Measurements from ENCODE around the gene RNPEPL1.

The RNPEPL1 gene

DNA sequence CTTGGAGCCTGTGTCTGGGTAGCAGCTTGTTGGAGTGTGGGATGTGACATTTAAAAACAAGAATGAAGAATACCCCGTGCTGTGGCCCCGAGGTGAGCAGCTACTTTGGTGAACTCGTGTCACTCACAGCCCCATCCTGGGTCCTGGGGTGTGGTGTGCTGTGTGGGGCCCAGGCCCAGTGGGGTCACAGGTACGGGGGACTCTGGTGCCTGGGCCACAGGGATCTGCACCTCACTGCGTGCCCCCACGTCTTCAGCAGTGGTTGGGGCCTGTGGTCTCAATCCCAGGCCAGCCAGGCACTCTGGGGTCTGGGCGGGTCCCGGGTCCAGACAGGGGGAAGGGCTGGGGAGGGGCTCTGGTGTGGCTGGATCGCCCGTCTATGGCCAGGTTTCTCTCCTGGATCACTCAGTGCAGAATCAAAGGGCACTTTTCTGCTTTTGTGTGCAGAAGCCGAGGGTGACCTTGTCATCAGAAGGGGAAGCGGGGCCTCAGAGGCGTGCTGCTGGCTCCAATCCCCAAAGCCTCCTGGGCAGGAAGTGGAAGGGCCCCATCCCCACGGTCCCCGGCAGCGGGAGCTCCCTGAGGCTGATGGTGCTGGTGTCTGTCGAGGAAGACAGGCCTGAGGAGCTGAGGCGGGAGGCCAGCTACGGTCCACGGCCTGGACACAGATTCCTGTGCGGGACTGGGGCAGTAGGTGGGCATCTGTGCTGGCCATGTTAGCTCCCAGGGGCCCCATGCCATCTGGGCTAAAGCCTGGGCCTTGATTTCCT lies 58.4 kb downstream of the RNPEPL1 start:
- H3K4me3 ChIP-seq (ENCODE audit: low read depth, low read length): no peak overlapping the region
- no peak for DNase-seq (ENCODE audit: low read depth)
- in situ Hi-C loops (cut with HindIII; ENCODE audit: low sequenced_read_pairs): no loop called here
- TF ChIP-seq, protein P1, sequence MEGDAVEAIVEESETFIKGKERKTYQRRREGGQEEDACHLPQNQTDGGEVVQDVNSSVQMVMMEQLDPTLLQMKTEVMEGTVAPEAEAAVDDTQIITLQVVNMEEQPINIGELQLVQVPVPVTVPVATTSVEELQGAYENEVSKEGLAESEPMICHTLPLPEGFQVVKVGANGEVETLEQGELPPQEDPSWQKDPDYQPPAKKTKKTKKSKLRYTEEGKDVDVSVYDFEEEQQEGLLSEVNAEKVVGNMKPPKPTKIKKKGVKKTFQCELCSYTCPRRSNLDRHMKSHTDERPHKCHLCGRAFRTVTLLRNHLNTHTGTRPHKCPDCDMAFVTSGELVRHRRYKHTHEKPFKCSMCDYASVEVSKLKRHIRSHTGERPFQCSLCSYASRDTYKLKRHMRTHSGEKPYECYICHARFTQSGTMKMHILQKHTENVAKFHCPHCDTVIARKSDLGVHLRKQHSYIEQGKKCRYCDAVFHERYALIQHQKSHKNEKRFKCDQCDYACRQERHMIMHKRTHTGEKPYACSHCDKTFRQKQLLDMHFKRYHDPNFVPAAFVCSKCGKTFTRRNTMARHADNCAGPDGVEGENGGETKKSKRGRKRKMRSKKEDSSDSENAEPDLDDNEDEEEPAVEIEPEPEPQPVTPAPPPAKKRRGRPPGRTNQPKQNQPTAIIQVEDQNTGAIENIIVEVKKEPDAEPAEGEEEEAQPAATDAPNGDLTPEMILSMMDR (IDR thresholded peaks at IDR 0.05; ENCODE audit: low read depth, low read length, missing control alignments): no peak

DNA sequence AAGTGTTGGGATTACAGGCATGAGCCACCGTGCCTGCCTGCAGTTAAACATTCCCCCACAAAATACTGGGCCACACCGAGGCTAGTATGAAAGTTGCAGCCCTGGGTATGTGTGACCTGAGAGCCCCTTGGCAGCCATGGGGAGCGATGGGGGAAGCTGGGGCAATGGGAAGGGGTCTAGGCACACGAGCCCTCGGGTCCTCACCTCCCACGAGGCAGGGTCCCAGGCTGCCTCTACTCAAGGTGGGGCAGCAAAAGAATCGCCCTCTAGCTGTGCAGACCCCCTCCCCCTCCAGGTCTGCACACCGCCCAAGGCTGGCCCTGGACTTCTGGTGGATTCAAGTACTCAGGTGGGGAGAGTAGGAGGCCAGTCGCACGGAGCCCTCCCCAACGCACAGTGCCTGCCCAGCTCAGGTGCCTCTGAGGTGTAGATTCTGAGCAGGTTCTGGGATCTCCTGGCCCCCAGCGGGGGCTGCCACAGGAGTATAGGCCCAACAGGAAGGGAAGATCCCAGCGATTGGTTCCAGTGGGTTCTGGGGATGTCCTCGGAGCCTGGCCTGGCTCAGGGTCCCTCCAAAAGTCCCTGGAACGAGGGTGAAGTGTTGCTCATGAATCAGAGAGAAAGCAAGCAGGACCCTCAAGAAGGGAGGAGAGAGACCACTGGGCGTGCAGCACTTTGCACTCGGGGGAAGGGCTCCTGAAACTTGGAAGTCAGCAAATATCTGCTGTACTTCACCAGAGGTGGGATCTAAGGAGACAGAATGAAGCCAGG lies 59.6 kb downstream of the RNPEPL1 start:
- TF ChIP-seq, protein P1 (IDR thresholded peaks at IDR 0.05; ENCODE audit: low read depth, low read length, missing control alignments): no peak
- DNase-seq (ENCODE audit: low read depth): no peak
- in situ Hi-C loops (cut with HindIII; ENCODE audit: low sequenced_read_pairs): no loop called here

DNA sequence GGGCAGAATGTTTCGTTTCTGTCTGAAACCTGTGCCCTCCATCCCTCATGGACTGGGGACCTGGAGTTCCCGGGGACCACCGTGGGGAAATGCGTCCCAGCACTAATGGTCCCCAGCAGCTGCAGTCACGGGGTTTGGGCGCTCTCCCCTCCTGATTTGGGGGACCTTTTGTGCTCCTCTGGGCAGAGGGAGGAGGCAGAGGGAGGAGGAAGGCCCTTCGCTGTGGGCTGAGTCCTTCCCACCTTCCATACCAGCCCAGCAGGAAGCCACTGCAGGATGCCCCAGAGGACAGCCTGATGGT lies 60.2 kb downstream of the RNPEPL1 start:
- no peak overlapping the region for H3K4me3 ChIP-seq (ENCODE audit: low read depth, low read length)
- TF ChIP-seq, protein P1 (IDR thresholded peaks at IDR 0.05; ENCODE audit: low read depth, low read length, missing control alignments): no peak
- in situ Hi-C loops (cut with HindIII; ENCODE audit: low sequenced_read_pairs): no loop called here
- no peak for DNase-seq (ENCODE audit: low read depth)

More for the DNA sequence above, 59.6 kb downstream of the RNPEPL1 start:
- no peak overlapping the region for H3K4me3 ChIP-seq (ENCODE audit: low read depth, low read length)

DNA sequence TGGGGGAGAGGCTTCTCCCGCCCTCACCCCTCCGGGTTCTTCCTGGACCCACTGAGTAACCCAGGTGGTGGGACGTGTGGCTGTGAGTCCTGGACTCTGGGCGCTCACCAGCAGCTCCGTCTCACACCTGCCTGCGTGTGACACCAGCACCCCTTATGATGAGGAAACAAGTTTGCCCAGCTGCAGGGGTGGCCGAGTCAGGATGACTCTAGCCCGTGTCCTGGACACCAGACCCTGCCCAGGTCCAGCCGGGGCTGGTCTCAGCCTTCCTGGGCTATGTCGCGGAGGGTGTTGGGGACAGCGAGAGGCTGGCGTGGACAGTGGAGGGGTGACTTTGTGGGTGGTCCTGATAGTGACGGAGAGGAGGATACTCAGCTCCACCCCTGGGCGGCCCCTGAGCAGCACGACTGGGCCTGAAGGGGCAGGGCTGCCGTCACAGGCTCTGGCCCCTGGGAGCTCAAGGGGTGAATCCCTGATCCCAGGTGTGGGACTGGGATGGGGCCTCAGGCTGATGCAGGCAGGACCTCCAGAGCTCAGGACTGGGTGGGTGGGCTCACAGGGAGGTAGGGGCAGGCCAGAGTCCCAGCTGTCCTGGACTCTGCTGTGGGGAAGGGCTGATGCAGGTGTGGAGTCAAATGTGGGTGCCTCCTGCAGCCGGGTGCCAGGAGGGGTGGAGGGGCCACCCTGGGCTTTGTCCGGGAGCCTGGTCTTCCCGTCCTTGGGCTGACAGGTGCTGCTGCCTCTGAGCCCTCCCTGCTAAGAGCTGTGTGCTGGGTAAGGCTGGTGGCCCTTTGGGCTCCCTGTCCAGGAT lies 60.7 kb downstream of the RNPEPL1 start:
- no peak overlapping the region for H3K4me3 ChIP-seq (ENCODE audit: low read depth, low read length)
- in situ Hi-C loops (cut with HindIII; ENCODE audit: low sequenced_read_pairs): no loop called here
- TF ChIP-seq, protein P1 (IDR thresholded peaks at IDR 0.05; ENCODE audit: low read depth, low read length, missing control alignments): no peak
- DNase-seq (ENCODE audit: low read depth): no peak

DNA sequence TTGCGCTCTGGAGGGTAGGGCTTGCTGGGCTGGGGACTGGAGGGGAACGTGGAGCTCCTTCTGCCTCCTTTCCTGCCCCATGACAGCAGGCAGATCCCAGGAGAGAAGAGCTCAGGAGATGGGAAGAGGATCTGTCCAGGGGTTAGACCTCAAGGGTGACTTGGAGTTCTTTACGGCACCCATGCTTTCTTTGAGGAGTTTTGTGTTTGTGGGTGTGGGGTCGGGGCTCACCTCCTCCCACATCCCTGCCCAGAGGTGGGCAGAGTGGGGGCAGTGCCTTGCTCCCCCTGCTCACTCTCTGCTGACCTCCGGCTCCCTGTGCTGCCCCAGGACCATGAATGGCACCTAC lies 61.3 kb downstream of the RNPEPL1 start:
- in situ Hi-C loops (cut with HindIII; ENCODE audit: low sequenced_read_pairs): no loop called here
- TF ChIP-seq, protein P1 (IDR thresholded peaks at IDR 0.05; ENCODE audit: low read depth, low read length, missing control alignments): no peak
- H3K4me3 ChIP-seq (ENCODE audit: low read depth, low read length): no peak overlapping the region
- DNase-seq (ENCODE audit: low read depth): no peak

DNA sequence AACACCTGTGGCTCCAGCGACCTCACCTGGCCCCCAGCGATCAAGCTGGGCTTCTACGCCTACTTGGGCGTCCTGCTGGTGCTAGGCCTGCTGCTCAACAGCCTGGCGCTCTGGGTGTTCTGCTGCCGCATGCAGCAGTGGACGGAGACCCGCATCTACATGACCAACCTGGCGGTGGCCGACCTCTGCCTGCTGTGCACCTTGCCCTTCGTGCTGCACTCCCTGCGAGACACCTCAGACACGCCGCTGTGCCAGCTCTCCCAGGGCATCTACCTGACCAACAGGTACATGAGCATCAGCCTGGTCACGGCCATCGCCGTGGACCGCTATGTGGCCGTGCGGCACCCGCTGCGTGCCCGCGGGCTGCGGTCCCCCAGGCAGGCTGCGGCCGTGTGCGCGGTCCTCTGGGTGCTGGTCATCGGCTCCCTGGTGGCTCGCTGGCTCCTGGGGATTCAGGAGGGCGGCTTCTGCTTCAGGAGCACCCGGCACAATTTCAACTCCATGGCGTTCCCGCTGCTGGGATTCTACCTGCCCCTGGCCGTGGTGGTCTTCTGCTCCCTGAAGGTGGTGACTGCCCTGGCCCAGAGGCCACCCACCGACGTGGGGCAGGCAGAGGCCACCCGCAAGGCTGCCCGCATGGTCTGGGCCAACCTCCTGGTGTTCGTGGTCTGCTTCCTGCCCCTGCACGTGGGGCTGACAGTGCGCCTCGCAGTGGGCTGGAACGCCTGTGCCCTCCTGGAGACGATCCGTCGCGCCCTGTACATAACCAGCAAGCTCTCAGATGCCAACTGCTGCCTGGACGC lies 61.9 kb downstream of the RNPEPL1 start:
- TF ChIP-seq, protein P1 (IDR thresholded peaks at IDR 0.05; ENCODE audit: low read depth, low read length, missing control alignments): no peak

More for the DNA sequence above, 61.9 kb downstream of the RNPEPL1 start:
- no peak overlapping the region for H3K4me3 ChIP-seq (ENCODE audit: low read depth, low read length)
- no peak for DNase-seq (ENCODE audit: low read depth)
- in situ Hi-C loops (cut with HindIII; ENCODE audit: low sequenced_read_pairs): no loop called here
